Measurements from ENCODE around the gene UTS2B. TPM values are rescaled to one million over a fixed set of nuclear protein-coding genes. Genes with fewer than 3 reads are reported as not detected.

The UTS2B gene
- total RNA-seq, 2 donors from 2014 or later = 0.39 TPM; not detected in 1

- no peak for TF ChIP-seq CTCF (IDR thresholded peaks at IDR 0.05)
- Histone ChIP-seq H3K36me3 (no peaks in the 10 kb centered on the region), H3K4me3 (no peak overlapping the region), H3K4me1 (no peaks in the 10 kb centered on the region), H3K9me3 (no peaks in the 10 kb centered on the region), H3K27me3 (no peaks in the 10 kb centered on the region), H3K27ac (no peak overlapping the region)
- DNase-seq (ENCODE audit: low spot score) = no peak
Observed at GRCh38 chr3:191306428-191306827, 23.9 kb downstream of the UTS2B start.

GRCh38 chr3:191303596-191303995, 26.7 kb downstream of the UTS2B start:
- H3K27me3 ChIP-seq = no peaks in the 10 kb centered on the region
- no peak for TF ChIP-seq CTCF (IDR thresholded peaks at IDR 0.05)
- no peaks in the 10 kb centered on the region for H3K4me1 ChIP-seq

GRCh38 chr3:191302451-191302850, 27.9 kb downstream of the UTS2B start:
- no peaks in the 10 kb centered on the region for H3K9me3 ChIP-seq
- no peak for DNase-seq (ENCODE audit: low spot score)
- H3K36me3 ChIP-seq = no peaks in the 10 kb centered on the region
- no peak overlapping the region for H3K4me3 ChIP-seq
- TF ChIP-seq CTCF (IDR thresholded peaks at IDR 0.05) = no peak
- H3K27ac ChIP-seq = no peak overlapping the region
- H3K4me1 ChIP-seq = no peaks in the 10 kb centered on the region
- no peaks in the 10 kb centered on the region for H3K27me3 ChIP-seq

More at GRCh38 chr3:191303596-191303995, 26.7 kb downstream of the UTS2B start:
- H3K9me3 ChIP-seq = no peaks in the 10 kb centered on the region
- no peaks in the 10 kb centered on the region for H3K36me3 ChIP-seq
- DNase-seq (ENCODE audit: low spot score) = no peak
- no peak overlapping the region for H3K4me3 ChIP-seq
- no peak overlapping the region for H3K27ac ChIP-seq

GRCh38 chr3:191301782-191302411, 28.4 kb downstream of the UTS2B start:
- Histone ChIP-seq H3K9me3 (no peaks in the 10 kb centered on the region), H3K4me3 (no peak overlapping the region), H3K36me3 (no peaks in the 10 kb centered on the region), H3K27me3 (no peaks in the 10 kb centered on the region), H3K27ac (no peak overlapping the region), H3K4me1 (no peaks in the 10 kb centered on the region)
- TF ChIP-seq CTCF (IDR thresholded peaks at IDR 0.05) = no peak
- DNase-seq (ENCODE audit: low spot score) = no peak

- Histone ChIP-seq H3K9me3 (no peaks in the 10 kb centered on the region), H3K4me1 (no peaks in the 10 kb centered on the region), H3K27me3 (no peaks in the 10 kb centered on the region), H3K27ac (no peak overlapping the region), H3K4me3 (no peak overlapping the region), H3K36me3 (no peaks in the 10 kb centered on the region)
- DNase-seq (ENCODE audit: low spot score) = no peak
- no peak for TF ChIP-seq CTCF (IDR thresholded peaks at IDR 0.05)
Observed at GRCh38 chr3:191301017-191301416, 29.3 kb downstream of the UTS2B start.

- Histone ChIP-seq H3K27ac (no peak overlapping the region), H3K36me3 (no peaks in the 10 kb centered on the region), H3K4me3 (no peak overlapping the region), H3K9me3 (no peaks in the 10 kb centered on the region), H3K4me1 (no peaks in the 10 kb centered on the region), H3K27me3 (no peaks in the 10 kb centered on the region)
- no peak for TF ChIP-seq CTCF (IDR thresholded peaks at IDR 0.05)
- no peak for DNase-seq (ENCODE audit: low spot score)
Observed at GRCh38 chr3:191300422-191300821, 29.9 kb downstream of the UTS2B start.
